H1 (cell line): ENCODE results near the gene RNF4. TPM values are rescaled to one million over a fixed set of nuclear protein-coding genes. Genes with fewer than 3 reads are reported as not detected.

Experiments used
- CTCF ChIA-PET: fragments of 300-600 bp; sonication (Branson Sonifier 250); formaldehyde crosslinking; loops from one replicate; lab custom pipeline; 2021; ENCODE audit not compliant: partially characterized antibody; lab: Charles Lee
- POLR2A ChIA-PET: fragments of 300-600 bp; sonication (Branson Sonifier 250); formaldehyde crosslinking; loops from one replicate; lab custom pipeline; 2021; ENCODE audit warnings: inconsistent platforms; ENCODE audit not compliant: partially characterized antibody; lab: Charles Lee
- DNase-seq, 2 experiments: peaks; one replicate each; pipeline versions ENCODE4 v3.0.0 to v3.0.0-alpha.2; 2010 to 2022; ENCODE audit warnings: low spot score in 2 of 2, low read depth in 1 of 2, mixed read lengths in 1 of 2
- FAIRE-seq: peaks from 2 replicates; lab custom pipeline; 2011; peaks lifted over from hg19 to GRCh38; lab: Jason Lieb, UNC
- H2AFZ ChIP-seq: 2 replicates; pipeline ENCODE4 v1.8.1; 2012; ENCODE audit warnings: low read length, inconsistent platforms
- H2AK5ac ChIP-seq: 2 replicates; pipeline ENCODE4 v1.6.1; 2013; ENCODE audit warnings: low read depth, low read length
- H2BK120ac ChIP-seq: replicated peaks from 2 replicates; pipeline ENCODE3; 2013; ENCODE audit warnings: low read depth, low read length, inconsistent platforms
- H2BK12ac ChIP-seq: 2 replicates; pipeline ENCODE4 v1.6.1; 2013; ENCODE audit warnings: low read depth, low read length
- H2BK15ac ChIP-seq: 2 replicates; pipeline ENCODE4 v1.6.1; 2013; ENCODE audit warnings: low read length
- H2BK20ac ChIP-seq: 2 replicates; pipeline ENCODE4 v1.6.1; 2013; ENCODE audit warnings: low read length
- H2BK5ac ChIP-seq: 2 replicates; pipeline ENCODE4 v1.6.1; 2013; ENCODE audit warnings: low read depth, low read length
- H3K14ac ChIP-seq: 2 replicates; pipeline ENCODE4 v1.6.1; 2013; ENCODE audit warnings: inconsistent platforms; ENCODE audit not compliant: insufficient read length
- H3K18ac ChIP-seq: 2 replicates; pipeline ENCODE4 v1.6.1; 2013; ENCODE audit warnings: low read length; ENCODE audit errors: extremely low read depth
- H3K23ac ChIP-seq: 2 replicates; pipeline ENCODE4 v1.6.1; 2013; ENCODE audit warnings: inconsistent platforms; ENCODE audit not compliant: insufficient read length
- H3K23me2 ChIP-seq: 2 replicates; pipeline ENCODE4 v1.6.1; 2013; ENCODE audit warnings: low read depth, low read length
- H3K27ac ChIP-seq: 2 replicates; pipeline ENCODE4 v1.6.1; 2011; ENCODE audit warnings: low read depth, low read length, inconsistent platforms
- H3K27me3 ChIP-seq, 4 experiments: replicated peaks in 1 of 4; 1 replicate in 1 of 4; 2 replicates in 3 of 4; pipeline versions ENCODE4 v1.6.1 to v1.8.1; 2011 to 2013; ENCODE audit warnings: low read length in 3 of 4, mild to moderate bottlenecking in 3 of 4, inconsistent platforms in 2 of 4, mixed read lengths in 2 of 4, moderate library complexity in 1 of 4; ENCODE audit not compliant: control insufficient read depth in 3 of 4, insufficient read depth in 3 of 4; ENCODE audit errors: extremely low read depth in 1 of 4
- H3K36me3 ChIP-seq, 4 experiments: 2 replicates each; pipeline versions ENCODE4 v1.6.1 to v1.8.1; 2011 to 2013; ENCODE audit warnings: mild to moderate bottlenecking in 4 of 4, low read length in 3 of 4, moderate library complexity in 2 of 4, control low read depth in 1 of 4, inconsistent platforms in 1 of 4; ENCODE audit not compliant: insufficient read depth in 4 of 4, control insufficient read depth in 2 of 4
- H3K4ac ChIP-seq: replicated peaks from 2 replicates; pipeline ENCODE3; 2013; ENCODE audit warnings: low read length, low read depth, mixed read lengths, inconsistent platforms; ENCODE audit not compliant: insufficient read length
- H3K4me1 ChIP-seq, 4 experiments: replicated peaks in 1 of 4; 1 replicate in 1 of 4; 2 replicates in 3 of 4; pipeline versions ENCODE4 v1.6.1 to v1.8.1; 2011 to 2013; ENCODE audit warnings: low read length in 3 of 4, inconsistent platforms in 2 of 4, mixed read lengths in 1 of 4; ENCODE audit not compliant: insufficient read depth in 4 of 4, control insufficient read depth in 3 of 4
- H3K4me2 ChIP-seq, 2 experiments: 2 replicates each; pipeline versions ENCODE4 v1.6.1 to v1.8.1; 2011 to 2013; ENCODE audit warnings: low read depth in 2 of 2, low read length in 2 of 2, control low read depth in 1 of 2, inconsistent platforms in 1 of 2, mild to moderate bottlenecking in 1 of 2; ENCODE audit not compliant: insufficient read depth in 1 of 2
- H3K4me3 ChIP-seq, 4 experiments: fragments of 200-600, 300-600 bp in 1 of 4; sonication (generic), shearing (Covaris generic), sonication (Bioruptor Twin) in 1 of 4; 2 replicates each; pipeline versions ENCODE4 v1.5.1 to v1.8.1; 2011 to 2016; ENCODE audit warnings: low read length in 4 of 4, low read depth in 3 of 4, control low read depth in 2 of 4, inconsistent platforms in 2 of 4, mild to moderate bottlenecking in 2 of 4, mixed read lengths in 1 of 4, moderate library complexity in 1 of 4; ENCODE audit not compliant: insufficient read depth in 2 of 4; ENCODE audit errors: extremely low read depth in 1 of 4
- H3K56ac ChIP-seq: replicated peaks from 2 replicates; pipeline ENCODE3; 2013; ENCODE audit warnings: low read depth, mild to moderate bottlenecking, mixed read lengths, low read length, inconsistent platforms; ENCODE audit not compliant: insufficient read length
- H3K79me1 ChIP-seq: 2 replicates; pipeline ENCODE4 v1.6.1; 2013; ENCODE audit warnings: low read depth, low read length, control low read depth
- H3K79me2 ChIP-seq, 2 experiments: 2 replicates each; pipeline versions ENCODE4 v1.6.1 to v1.8.1; 2012 to 2013; ENCODE audit warnings: low read length in 2 of 2, mild to moderate bottlenecking in 2 of 2, inconsistent platforms in 1 of 2; ENCODE audit not compliant: insufficient read depth in 2 of 2, control insufficient read depth in 1 of 2
- H3K9ac ChIP-seq, 4 experiments: replicated peaks in 1 of 4; 1 replicate in 1 of 4; 2 replicates in 3 of 4; pipeline versions ENCODE4 v1.6.1 to v1.8.1; 2011 to 2013; ENCODE audit warnings: low read depth in 3 of 4, low read length in 3 of 4, control low read depth in 2 of 4, mild to moderate bottlenecking in 2 of 4, moderate library complexity in 2 of 4, inconsistent platforms in 1 of 4; ENCODE audit errors: extremely low read depth in 1 of 4
- H3K9me3 ChIP-seq, 2 experiments: 2 replicates each; pipeline versions ENCODE4 v1.6.1 to v1.8.1; 2012 to 2013; ENCODE audit warnings: mild to moderate bottlenecking in 2 of 2, moderate library complexity in 2 of 2, control low read depth in 1 of 2, inconsistent platforms in 1 of 2, low read depth in 1 of 2, low read length in 1 of 2, mixed read lengths in 1 of 2; ENCODE audit not compliant: insufficient read depth in 2 of 2
- H4K20me1 ChIP-seq, 2 experiments: replicated peaks in 1 of 2; 2 replicates each; pipeline versions ENCODE3 to v1.8.1; 2011 to 2013; ENCODE audit warnings: inconsistent platforms in 2 of 2, low read length in 2 of 2, mild to moderate bottlenecking in 1 of 2; ENCODE audit not compliant: insufficient read depth in 2 of 2, control insufficient read depth in 1 of 2
- H4K5ac ChIP-seq: 2 replicates; pipeline ENCODE4 v1.6.1; 2013; ENCODE audit warnings: low read length, low read depth, mixed read lengths, inconsistent platforms; ENCODE audit not compliant: insufficient read length
- H4K8ac ChIP-seq: 2 replicates; pipeline ENCODE4 v1.8.0; 2013; ENCODE audit warnings: mild to moderate bottlenecking, moderate library complexity, low read length, inconsistent platforms; ENCODE audit not compliant: insufficient read depth; ENCODE audit errors: extremely low read depth
- H4K91ac ChIP-seq: replicated peaks from 2 replicates; pipeline ENCODE3; 2013; ENCODE audit warnings: low read length, mixed read lengths, inconsistent platforms; ENCODE audit not compliant: insufficient read length
- POLR2AphosphoS5 ChIP-seq: IDR thresholded peaks from 2 replicates; pipeline ENCODE4 v1.6.1; 2011; ENCODE audit warnings: low read depth, low read length
- SP4 ChIP-seq: IDR thresholded peaks from 2 replicates; pipeline ENCODE4 v1.6.1; 2012; ENCODE audit warnings: low read length, inconsistent platforms
- WGBS, 2 experiments: shearing (Covaris generic) in 1 of 2; methylation state at CpG; one replicate each; pipeline versions ENCODE4 v1.1.6 to v1.1.7; 2013 to 2015; ENCODE audit warnings: low lambda C conversion rate in 2 of 2, mixed read lengths in 2 of 2, inconsistent platforms in 1 of 2, low coverage in 1 of 2, missing lambda C conversion rate in 1 of 2; ENCODE audit not compliant: insufficient replicate concordance in 2 of 2, insufficient coverage in 1 of 2, insufficient read length in 1 of 2; ENCODE audit errors: extremely low coverage in 1 of 2, missing lambda C conversion rate in 1 of 2; 5-methylcytosine and 5-hydroxymethylcytosine counted together
- polyA plus RNA-seq, 7 experiments: library from polyadenylated mRNA; depleted of rRNA in 3 of 7; stranded (reverse) in 5 of 7; unstranded in 2 of 7; fragments of >200 nt in 5 of 7; fragments of 200-250 nt in 2 of 7; gene quantifications; 1 replicate in 5 of 7; 2 replicates in 1 of 7; 4 replicates in 1 of 7; pipeline versions ENCODE4 v1.2.1 to v1.2.3, GENCODE V29; 2011 to 2013; ENCODE audit warnings: missing spikeins in 2 of 7, mixed read lengths in 2 of 7
- total RNA-seq: library from RNA; stranded (reverse); fragmentation: NEBNext Ultra II Directional; extraction: Animal tissue kit (Norgen Biotek cat#: 25700); gene quantifications from 2 replicates; pipeline ENCODE4 v1.2.1, GENCODE V29; 2021

The RNF4 gene
- total and polyA plus RNA-seq, 2 of the 8 experiments (the other 6 are each of a cell fraction or from before 2014, with no cell fraction given) = 68.2 to 78.9 TPM

DNA sequence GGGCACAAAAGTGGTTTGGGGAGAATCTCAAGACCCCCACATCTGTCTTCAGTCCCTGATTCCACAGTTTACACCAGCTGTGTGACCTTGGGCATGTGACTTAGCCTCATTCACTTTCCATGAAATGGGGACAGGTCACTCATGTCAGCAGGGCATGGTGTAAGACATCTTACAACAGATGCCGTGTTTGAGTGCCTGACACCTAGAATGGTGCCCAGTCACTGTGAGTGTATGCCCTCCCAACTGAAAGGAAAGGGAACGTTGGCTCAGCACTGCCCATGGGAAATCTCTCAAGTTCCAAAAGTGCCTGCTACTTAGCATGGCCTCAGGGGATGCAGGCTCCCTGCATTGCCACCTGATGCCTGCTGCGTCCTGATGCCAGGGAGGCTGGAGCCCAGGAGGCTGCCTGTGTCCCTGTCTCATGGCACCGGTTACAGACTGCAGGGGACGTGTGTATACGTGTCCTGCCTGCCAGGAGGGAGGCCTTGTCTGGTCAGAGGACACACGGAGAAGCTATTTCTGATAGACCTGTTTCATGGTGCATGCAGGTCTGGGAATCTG, 32.2 kb downstream of the RNF4 start:
- H2AK5ac ChIP-seq = no peak overlapping the region
- H2BK120ac ChIP-seq = no peak overlapping the region

More for the DNA sequence above, 32.2 kb downstream of the RNF4 start:
- H3K27me3 ChIP-seq = no peaks in the 10 kb centered on the region
- no peak overlapping the region for H3K27ac ChIP-seq
- peaks cover 10 to 17% of the 10 kb centered on the region in 2 experiments for H4K20me1 ChIP-seq
- H4K8ac ChIP-seq = no peak overlapping the region
- no peak overlapping the region for H3K4me3 ChIP-seq
- no peaks in the 10 kb centered on the region for H3K9me3 ChIP-seq
- ChIA-PET POLR2A (no interaction called here), CTCF (no interaction called here)
- no peak overlapping the region for H3K18ac ChIP-seq
- no peak overlapping the region for H3K4ac ChIP-seq
- peaks cover 22 to 74% (median 56%) of the 10 kb centered on the region in 4 experiments for H3K36me3 ChIP-seq
- TF ChIP-seq POLR2AphosphoS5 = 0 out of 2 replicates have a peak, but pooled peaks have one; percentile 48
- no peak for TF ChIP-seq SP4
- no peaks in the 10 kb centered on the region for H3K4me1 ChIP-seq
- peaks cover 12% of the 10 kb centered on the region for H3K79me1 ChIP-seq
- H3K23ac ChIP-seq = no peak overlapping the region
- no peak overlapping the region for H4K5ac ChIP-seq
- H2AFZ ChIP-seq = no peak overlapping the region
- no peak overlapping the region for H2BK15ac ChIP-seq
- 94% methylated on average over 7 of the region's 7 CpGs; no CpG with 5 or more reads in 1 of the 2 experiments for WGBS, 2 experiments
- no peak overlapping the region for H3K4me2 ChIP-seq
- H4K91ac ChIP-seq = no peak overlapping the region
- H3K23me2 ChIP-seq = no peaks in the 10 kb centered on the region; the same call in 1 of the 2 replicates
- H2BK12ac ChIP-seq = no peak overlapping the region
- FAIRE-seq (no peak), DNase-seq (no peak)
- H3K56ac ChIP-seq = no peak overlapping the region
- peaks cover 2 to 22% of the 10 kb centered on the region in 2 experiments; a peak in 2 of 4 replicates for H3K79me2 ChIP-seq
- H3K9ac ChIP-seq = no peak overlapping the region; a peak in 1 of 7 replicates
- no peak overlapping the region; the same call in 1 of the 2 replicates for H2BK5ac ChIP-seq
- H2BK20ac ChIP-seq = no peak overlapping the region
- H3K14ac ChIP-seq = no peak overlapping the region
